Fibroblast of lung (primary cell): ENCODE results near the gene ELFN1. TPM values are rescaled to one million over a fixed set of nuclear protein-coding genes. Genes with fewer than 3 reads are reported as not detected.

ENCODE experiments used
- DNase-seq, 2 donors: peaks; one replicate each; pipeline versions ENCODE4 v3.0.0 to v3.0.0-alpha.2; 2010; ENCODE audit warnings: low read depth in 2 of 2
- H2AFZ ChIP-seq: 2 replicates; pipeline ENCODE4 v1.5.1; 2012; ENCODE audit warnings: low read length, control low read depth, inconsistent platforms
- H3K27ac ChIP-seq: 2 replicates; pipeline ENCODE4 v1.5.1; 2011; ENCODE audit warnings: low read length, control low read depth; ENCODE audit not compliant: insufficient read depth
- H3K27me3 ChIP-seq: 2 replicates; pipeline ENCODE4 v1.5.1; 2011; ENCODE audit warnings: mild to moderate bottlenecking, low read length; ENCODE audit not compliant: control insufficient read depth, insufficient read depth
- H3K36me3 ChIP-seq: 2 replicates; pipeline ENCODE4 v1.5.1; 2011; ENCODE audit warnings: low read length; ENCODE audit not compliant: control insufficient read depth, insufficient read depth
- H3K4me1 ChIP-seq: 2 replicates; pipeline ENCODE4 v1.5.1; 2011; ENCODE audit warnings: low read length; ENCODE audit not compliant: control insufficient read depth, insufficient read depth; ENCODE audit errors: extremely low read depth
- H3K4me2 ChIP-seq: 2 replicates; pipeline ENCODE4 v1.5.1; 2011; ENCODE audit warnings: low read length, control low read depth; ENCODE audit not compliant: insufficient read depth; ENCODE audit errors: extremely low read depth
- H3K4me3 ChIP-seq, 4 experiments: fragments of 200-600 bp in 1 of 4; sonication (generic) in 1 of 4; replicated peaks in 1 of 4; 2 replicates each; pipeline ENCODE4 v1.5.1; 2011 to 2016; ENCODE audit warnings: low read length in 4 of 4, low read depth in 3 of 4, mild to moderate bottlenecking in 3 of 4, control low read depth in 2 of 4, inconsistent platforms in 1 of 4, mixed read lengths in 1 of 4; ENCODE audit not compliant: insufficient read depth in 1 of 4; ENCODE audit errors: control extremely low read depth in 1 of 4
- H3K79me2 ChIP-seq: 2 replicates; pipeline ENCODE4 v1.5.1; 2012; ENCODE audit warnings: mild to moderate bottlenecking, low read length, inconsistent platforms; ENCODE audit not compliant: control insufficient read depth, insufficient read depth
- H3K9ac ChIP-seq: 2 replicates; pipeline ENCODE4 v1.5.1; 2011; ENCODE audit warnings: mild to moderate bottlenecking, low read length, control low read depth; ENCODE audit not compliant: insufficient read depth
- H3K9me3 ChIP-seq: 2 replicates; pipeline ENCODE4 v1.5.1; 2012; ENCODE audit warnings: low read depth, low read length; ENCODE audit not compliant: control insufficient read depth, insufficient read depth
- H4K20me1 ChIP-seq: 2 replicates; pipeline ENCODE4 v1.5.1; 2011; ENCODE audit warnings: low read length; ENCODE audit not compliant: control insufficient read depth, insufficient read depth; ENCODE audit errors: extremely low read depth
- EZH2 ChIP-seq: IDR thresholded peaks from 2 replicates; pipeline ENCODE4 v1.5.1; 2012; ENCODE audit warnings: low read length, control low read depth, mild to moderate bottlenecking; ENCODE audit errors: missing control alignments
- polyA plus RNA-seq, 2 donors: library from polyadenylated mRNA; depleted of rRNA in 1 of 2; stranded (reverse) in 1 of 2; unstranded in 1 of 2; fragments of >200 nt; gene quantifications; 2 replicates each; pipeline ENCODE4 v1.2.1, GENCODE V29; 2011 to 2012; ENCODE audit warnings: missing spikeins in 1 of 2
- total RNA-seq: library from RNA; depleted of rRNA; stranded (reverse); fragments of >200 nt; gene quantifications from 2 replicates; pipeline ENCODE4 v1.2.1, GENCODE V29; 2014
- TF ChIP-seq, protein P1 (sequence below), 2 donors: IDR thresholded peaks in 1 of 2; conservative IDR thresholded peaks in 1 of 2; 1 replicate in 1 of 2; 2 replicates in 1 of 2; pipeline ENCODE4 v1.5.1; 2011 to 2012; ENCODE audit warnings: low read length in 2 of 2, control low read depth in 1 of 2, inconsistent platforms in 1 of 2, low read depth in 1 of 2, mild to moderate bottlenecking in 1 of 2

The ELFN1 gene
- total and polyA plus RNA-seq, 2 donors (not counting 1 experiment from before 2014, with no cell fraction given): 0.16 to 0.33 TPM

DNA sequence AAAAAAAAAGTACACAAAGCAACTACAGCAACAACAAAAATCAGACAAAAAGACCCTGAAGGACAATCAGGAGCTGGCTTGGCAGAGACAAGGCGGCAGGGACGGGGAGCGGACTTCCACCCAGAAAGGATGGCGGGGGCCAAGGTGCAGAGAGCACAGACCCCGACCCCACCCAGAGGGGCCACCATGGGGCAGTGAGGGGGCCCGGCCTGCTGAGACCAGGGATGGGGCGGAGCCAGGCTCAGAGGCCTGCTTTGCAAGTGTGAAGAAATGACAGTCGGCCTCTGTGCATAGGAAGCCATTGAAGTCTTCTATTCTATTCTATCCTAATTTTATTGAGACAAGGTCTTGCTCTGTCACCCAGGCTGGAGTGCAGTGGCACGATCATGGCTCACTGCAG is 82.0 kb downstream of the ELFN1 start:
- H3K27me3 ChIP-seq: peaks cover 5% of the 10 kb centered on the region
- no peak overlapping the region for H2AFZ ChIP-seq
- H4K20me1 ChIP-seq: no peaks in the 10 kb centered on the region
- H3K4me3 ChIP-seq: no peak overlapping the region
- no peaks in the 10 kb centered on the region for H3K9me3 ChIP-seq
- no peak for DNase-seq
- no peak overlapping the region for H3K9ac ChIP-seq
- H3K27ac ChIP-seq: no peak overlapping the region
- H3K4me2 ChIP-seq: no peak overlapping the region
- no peaks in the 10 kb centered on the region for H3K79me2 ChIP-seq
- no peak for TF ChIP-seq EZH2
- TF ChIP-seq, protein P1, sequence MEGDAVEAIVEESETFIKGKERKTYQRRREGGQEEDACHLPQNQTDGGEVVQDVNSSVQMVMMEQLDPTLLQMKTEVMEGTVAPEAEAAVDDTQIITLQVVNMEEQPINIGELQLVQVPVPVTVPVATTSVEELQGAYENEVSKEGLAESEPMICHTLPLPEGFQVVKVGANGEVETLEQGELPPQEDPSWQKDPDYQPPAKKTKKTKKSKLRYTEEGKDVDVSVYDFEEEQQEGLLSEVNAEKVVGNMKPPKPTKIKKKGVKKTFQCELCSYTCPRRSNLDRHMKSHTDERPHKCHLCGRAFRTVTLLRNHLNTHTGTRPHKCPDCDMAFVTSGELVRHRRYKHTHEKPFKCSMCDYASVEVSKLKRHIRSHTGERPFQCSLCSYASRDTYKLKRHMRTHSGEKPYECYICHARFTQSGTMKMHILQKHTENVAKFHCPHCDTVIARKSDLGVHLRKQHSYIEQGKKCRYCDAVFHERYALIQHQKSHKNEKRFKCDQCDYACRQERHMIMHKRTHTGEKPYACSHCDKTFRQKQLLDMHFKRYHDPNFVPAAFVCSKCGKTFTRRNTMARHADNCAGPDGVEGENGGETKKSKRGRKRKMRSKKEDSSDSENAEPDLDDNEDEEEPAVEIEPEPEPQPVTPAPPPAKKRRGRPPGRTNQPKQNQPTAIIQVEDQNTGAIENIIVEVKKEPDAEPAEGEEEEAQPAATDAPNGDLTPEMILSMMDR (conservative IDR thresholded peaks at IDR 0.05 in 1 of 2, IDR thresholded peaks at IDR 0.05 in 1 of 2; ENCODE audit: low read depth in 1 of 2, low read length in 2 of 2): no peak
- no peaks in the 10 kb centered on the region for H3K36me3 ChIP-seq
- no peaks in the 10 kb centered on the region for H3K4me1 ChIP-seq

DNA sequence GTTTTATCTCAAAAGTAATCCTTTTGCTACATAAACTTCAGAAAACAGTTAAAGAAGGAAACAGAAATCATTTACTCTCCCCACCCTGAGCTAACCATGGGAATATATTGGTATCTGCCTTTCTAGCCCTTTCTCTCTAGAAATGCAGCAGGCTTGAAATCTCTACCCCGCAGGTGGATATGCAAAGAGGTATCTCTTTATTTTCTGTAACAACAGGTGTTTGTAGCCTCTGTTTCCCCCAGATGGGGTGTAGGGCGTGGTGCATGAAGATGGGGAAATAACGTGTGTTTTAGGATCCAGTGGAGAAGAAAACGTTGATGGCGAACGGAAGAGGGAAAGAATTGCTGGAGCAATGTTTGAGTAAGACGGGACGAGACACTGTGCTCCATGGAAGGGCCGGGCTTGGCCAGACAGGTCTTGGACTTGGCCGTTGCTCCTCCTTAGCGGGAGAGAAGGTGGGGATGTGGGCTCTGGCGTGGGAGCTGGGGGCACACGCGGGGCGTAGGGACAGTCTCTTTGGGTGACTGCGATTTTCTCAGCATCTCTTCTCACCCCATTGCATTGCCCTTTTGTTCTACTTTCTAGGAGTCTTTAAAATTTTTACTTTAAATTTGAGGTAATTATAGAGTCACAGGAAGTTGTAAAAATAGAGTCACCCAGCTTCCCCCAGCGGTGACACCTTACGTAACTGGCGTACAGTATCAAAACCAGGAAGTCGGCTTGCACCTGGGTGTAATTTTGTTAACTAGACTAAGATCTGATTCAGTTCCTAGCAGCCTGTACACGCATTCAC is 82.9 kb downstream of the ELFN1 start:
- Histone ChIP-seq H3K4me1 (no peaks in the 10 kb centered on the region), H4K20me1 (no peaks in the 10 kb centered on the region), H3K27me3 (peaks cover 5% of the 10 kb centered on the region), H3K36me3 (no peaks in the 10 kb centered on the region), H2AFZ (no peak overlapping the region), H3K4me2 (no peak overlapping the region), H3K9ac (no peak overlapping the region), H3K79me2 (no peaks in the 10 kb centered on the region), H3K4me3 (no peak overlapping the region), H3K9me3 (no peaks in the 10 kb centered on the region), H3K27ac (no peak overlapping the region)
- TF ChIP-seq EZH2: no peak
- TF ChIP-seq, protein P1 (conservative IDR thresholded peaks at IDR 0.05 in 1 of 2, IDR thresholded peaks at IDR 0.05 in 1 of 2; ENCODE audit: low read depth in 1 of 2, low read length in 2 of 2): no peak
- DNase-seq: no peak

DNA sequence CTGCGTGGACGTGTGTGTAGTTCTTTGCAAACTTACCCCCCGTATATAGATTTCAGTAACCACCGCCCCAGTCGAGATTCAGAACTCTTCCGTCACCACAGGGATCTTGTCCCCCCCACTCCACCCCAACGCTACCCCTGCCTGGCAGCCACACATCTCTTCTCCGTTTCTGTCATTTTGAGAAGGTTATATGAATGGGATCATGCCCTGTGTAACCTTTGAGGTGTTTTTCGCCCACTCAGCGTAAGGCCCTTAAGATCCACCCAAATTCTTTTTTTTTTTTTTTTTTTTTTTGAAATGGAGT is 83.4 kb downstream of the ELFN1 start:
- DNase-seq: no peak
- H4K20me1 ChIP-seq: no peaks in the 10 kb centered on the region
- H3K27ac ChIP-seq: no peak overlapping the region
- H3K9me3 ChIP-seq: no peaks in the 10 kb centered on the region
- no peaks in the 10 kb centered on the region for H3K79me2 ChIP-seq
- H2AFZ ChIP-seq: no peak overlapping the region
- no peaks in the 10 kb centered on the region for H3K36me3 ChIP-seq
- no peaks in the 10 kb centered on the region for H3K4me1 ChIP-seq
- H3K9ac ChIP-seq: no peak overlapping the region
- no peak overlapping the region for H3K4me3 ChIP-seq
- TF ChIP-seq, protein P1 (conservative IDR thresholded peaks at IDR 0.05 in 1 of 2, IDR thresholded peaks at IDR 0.05 in 1 of 2; ENCODE audit: low read depth in 1 of 2, low read length in 2 of 2): no peak
- TF ChIP-seq EZH2: no peak
- H3K27me3 ChIP-seq: peaks cover 5% of the 10 kb centered on the region
- no peak overlapping the region for H3K4me2 ChIP-seq
